Neuronal stem cell (in vitro differentiated cells): ENCODE results near the gene MS4A14.

Source experiments
- DNase-seq: peaks from one replicate; pipeline ENCODE4 v3.0.0-alpha.2; 2013; ENCODE audit warnings: low spot score
- H2AFZ ChIP-seq: one replicate; pipeline ENCODE4 v1.6.1; 2013; ENCODE audit warnings: mild to moderate bottlenecking, low read length, inconsistent platforms
- H2AK5ac ChIP-seq: 2 replicates; pipeline ENCODE4 v1.6.1; 2013; ENCODE audit warnings: low read depth, mild to moderate bottlenecking, inconsistent platforms, low read length, moderate library complexity, mixed read lengths
- H2BK120ac ChIP-seq: 2 replicates; pipeline ENCODE4 v1.6.1; 2013; ENCODE audit warnings: low read depth, mild to moderate bottlenecking, inconsistent platforms, low read length, moderate library complexity, mixed read lengths
- H2BK12ac ChIP-seq: one replicate; pipeline ENCODE4 v1.6.1; 2013; ENCODE audit warnings: low read length, inconsistent platforms
- H2BK15ac ChIP-seq: 2 replicates; pipeline ENCODE4 v1.6.1; 2013; ENCODE audit warnings: mild to moderate bottlenecking, low read length, inconsistent platforms, mixed read lengths
- H2BK5ac ChIP-seq: one replicate; pipeline ENCODE4 v1.6.1; 2013; ENCODE audit warnings: inconsistent platforms, mild to moderate bottlenecking, low read length, moderate library complexity
- H3K14ac ChIP-seq: one replicate; pipeline ENCODE4 v1.6.1; 2013; ENCODE audit warnings: low read length, inconsistent platforms
- H3K18ac ChIP-seq: 2 replicates; pipeline ENCODE4 v1.6.1; 2013; ENCODE audit warnings: low read length, inconsistent platforms
- H3K23ac ChIP-seq: 2 replicates; pipeline ENCODE4 v1.6.1; 2013; ENCODE audit warnings: low read depth, mild to moderate bottlenecking, mixed read lengths, low read length, inconsistent platforms; ENCODE audit not compliant: poor library complexity
- H3K27ac ChIP-seq: replicated peaks from 3 replicates; pipeline ENCODE4 v1.5.1; 2013; ENCODE audit warnings: low read length, inconsistent platforms
- H3K27me3 ChIP-seq, 3 experiments: 2 replicates each; pipeline ENCODE4 v1.6.1; 2013; ENCODE audit warnings: low read length in 3 of 3, mild to moderate bottlenecking in 2 of 3, inconsistent platforms in 1 of 3, low read depth in 1 of 3, mixed read lengths in 1 of 3, moderate library complexity in 1 of 3; ENCODE audit not compliant: control insufficient read depth in 3 of 3, insufficient read depth in 3 of 3
- H3K36me3 ChIP-seq, 2 donors: replicated peaks in 1 of 2; 2 replicates each; pipeline ENCODE4 v1.6.1; 2013; ENCODE audit warnings: low read length in 2 of 2; ENCODE audit not compliant: control insufficient read depth in 2 of 2, insufficient read depth in 2 of 2
- H3K4ac ChIP-seq: 2 replicates; pipeline ENCODE4 v1.6.1; 2013; ENCODE audit warnings: inconsistent platforms, mild to moderate bottlenecking, low read length, moderate library complexity
- H3K4me1 ChIP-seq, 2 donors: 1 replicate in 1 of 2; 2 replicates in 1 of 2; pipeline ENCODE4 v1.6.1; 2013; ENCODE audit warnings: low read length in 2 of 2, low read depth in 1 of 2; ENCODE audit not compliant: control insufficient read depth in 2 of 2, insufficient read depth in 1 of 2
- H3K4me2 ChIP-seq: one replicate; pipeline ENCODE4 v1.6.1; 2013; ENCODE audit warnings: mild to moderate bottlenecking, low read length, inconsistent platforms; ENCODE audit not compliant: insufficient read depth, poor library complexity, severe bottlenecking
- H3K4me3 ChIP-seq, 2 donors: 2 replicates each; pipeline ENCODE4 v1.5.1; 2013; ENCODE audit warnings: low read length in 2 of 2, mild to moderate bottlenecking in 2 of 2, inconsistent platforms in 1 of 2, moderate library complexity in 1 of 2
- H3K79me1 ChIP-seq: one replicate; pipeline ENCODE4 v1.6.1; 2013; ENCODE audit warnings: low read depth, mild to moderate bottlenecking, inconsistent platforms, low read length, moderate library complexity
- H3K9ac ChIP-seq: one replicate; pipeline ENCODE4 v1.6.1; 2013; ENCODE audit warnings: mild to moderate bottlenecking, low read depth, low read length, inconsistent platforms; ENCODE audit not compliant: poor library complexity
- H3K9me3 ChIP-seq, 2 donors: replicated peaks in 1 of 2; 2 replicates each; pipeline versions ENCODE3 to v1.6.1; 2013; ENCODE audit warnings: low read length in 2 of 2, mild to moderate bottlenecking in 2 of 2, inconsistent platforms in 1 of 2, low read depth in 1 of 2, mixed read lengths in 1 of 2, moderate library complexity in 1 of 2; ENCODE audit not compliant: control insufficient read depth in 2 of 2, insufficient read depth in 1 of 2
- H4K8ac ChIP-seq: one replicate; pipeline ENCODE4 v1.6.1; 2013; ENCODE audit warnings: low read depth, mild to moderate bottlenecking, inconsistent platforms, low read length, moderate library complexity
- H4K91ac ChIP-seq: one replicate; pipeline ENCODE4 v1.6.1; 2013; ENCODE audit warnings: low read length, low read depth, mild to moderate bottlenecking, inconsistent platforms; ENCODE audit not compliant: poor library complexity
- WGBS, 2 donors: extraction: QIAGEN DNeasy Blood & Tissue Kit; methylation state at CpG; one replicate each; pipeline ENCODE4 v1.1.7; 2013; ENCODE audit warnings: missing lambda C conversion rate in 2 of 2, mixed read lengths in 1 of 2; ENCODE audit not compliant: insufficient read length in 2 of 2, insufficient replicate concordance in 1 of 2; ENCODE audit errors: extremely low coverage in 2 of 2; 5-methylcytosine and 5-hydroxymethylcytosine counted together

MS4A14 gene

GRCh38 chr11:60375316-60375715 is 20.9 kb upstream of the MS4A14 start:
- no peak overlapping the region for H2BK5ac ChIP-seq
- peaks cover 0 to 6% (median 0%) of the 10 kb centered on the region in 3 experiments for H3K27me3 ChIP-seq
- no peak overlapping the region for H3K4ac ChIP-seq
- H2BK15ac ChIP-seq = no peak overlapping the region
- no CpG with 5 or more reads among the region's 3 CpGs for WGBS, 2 donors
- H3K4me2 ChIP-seq = no peak overlapping the region
- no peak for DNase-seq
- H4K91ac ChIP-seq = no peak overlapping the region
- H4K8ac ChIP-seq = no peak overlapping the region
- H3K4me3 ChIP-seq = no peak overlapping the region
- H2BK120ac ChIP-seq = no peak overlapping the region
- H3K23ac ChIP-seq = no peak overlapping the region
- H2AFZ ChIP-seq = no peak overlapping the region
- no peaks in the 10 kb centered on the region for H3K79me1 ChIP-seq
- H3K18ac ChIP-seq = no peak overlapping the region
- H2AK5ac ChIP-seq = no peak overlapping the region
- no peaks in the 10 kb centered on the region for H3K36me3 ChIP-seq
- no peaks in the 10 kb centered on the region for H3K4me1 ChIP-seq
- no peaks in the 10 kb centered on the region for H3K9me3 ChIP-seq
- no peak overlapping the region for H3K9ac ChIP-seq
- H3K27ac ChIP-seq = no peak overlapping the region
- no peak overlapping the region for H3K14ac ChIP-seq
- no peak overlapping the region for H2BK12ac ChIP-seq

DNA sequence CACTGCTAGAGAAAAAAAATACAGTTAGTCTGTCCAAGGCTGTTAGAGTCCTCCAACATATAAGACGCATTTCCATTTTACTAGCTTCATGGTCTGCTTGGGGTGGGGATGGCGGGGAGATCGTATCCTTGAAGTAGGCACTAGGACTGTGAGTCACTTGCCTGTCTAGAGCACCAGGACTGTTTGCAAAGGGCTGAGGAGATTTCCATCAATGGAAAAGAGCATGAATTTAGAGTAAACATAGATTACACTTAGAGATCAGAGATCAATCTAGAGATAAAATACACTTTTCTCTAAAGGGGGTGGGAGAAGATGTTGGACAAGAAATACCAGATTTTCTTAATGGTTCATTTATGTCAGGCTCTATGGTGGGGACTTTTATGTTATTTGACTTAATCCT is 19.7 kb upstream of the MS4A14 start:
- Histone ChIP-seq H3K23ac (no peak overlapping the region), H3K27ac (no peak overlapping the region), H4K8ac (no peak overlapping the region), H2BK12ac (no peak overlapping the region), H3K4me1 (no peaks in the 10 kb centered on the region), H2BK5ac (no peak overlapping the region), H2BK120ac (no peak overlapping the region), H3K4me3 (no peak overlapping the region), H3K27me3 (peaks cover 0 to 6% (median 0%) of the 10 kb centered on the region in 3 experiments), H3K36me3 (no peaks in the 10 kb centered on the region), H2AFZ (no peak overlapping the region), H3K4me2 (no peak overlapping the region), H2BK15ac (no peak overlapping the region), H3K4ac (no peak overlapping the region), H3K9ac (no peak overlapping the region), H4K91ac (no peak overlapping the region), H3K18ac (no peak overlapping the region), H3K79me1 (no peaks in the 10 kb centered on the region), H3K14ac (no peak overlapping the region), H2AK5ac (no peak overlapping the region), H3K9me3 (no peaks in the 10 kb centered on the region)
- no peak for DNase-seq
- WGBS, 2 donors = no CpG with 5 or more reads among the region's 3 CpGs

GRCh38 chr11:60377401-60378136 is 18.7 kb upstream of the MS4A14 start:
- Histone ChIP-seq H3K4ac (no peak overlapping the region), H2BK120ac (no peak overlapping the region), H2AFZ (no peak overlapping the region), H3K27ac (no peak overlapping the region), H3K9me3 (no peaks in the 10 kb centered on the region), H3K4me2 (no peak overlapping the region), H2BK5ac (no peak overlapping the region), H3K14ac (no peak overlapping the region), H4K91ac (no peak overlapping the region), H2BK12ac (no peak overlapping the region), H3K23ac (no peak overlapping the region), H3K9ac (no peak overlapping the region), H3K4me3 (no peak overlapping the region), H3K79me1 (no peaks in the 10 kb centered on the region), H3K18ac (no peak overlapping the region), H4K8ac (no peak overlapping the region), H2BK15ac (no peak overlapping the region), H2AK5ac (no peak overlapping the region), H3K27me3 (peaks cover 0 to 6% (median 0%) of the 10 kb centered on the region in 3 experiments), H3K4me1 (no peaks in the 10 kb centered on the region), H3K36me3 (no peaks in the 10 kb centered on the region)
- WGBS, 2 donors = no CpG with 5 or more reads among the region's 2 CpGs
- DNase-seq = no peak

DNA sequence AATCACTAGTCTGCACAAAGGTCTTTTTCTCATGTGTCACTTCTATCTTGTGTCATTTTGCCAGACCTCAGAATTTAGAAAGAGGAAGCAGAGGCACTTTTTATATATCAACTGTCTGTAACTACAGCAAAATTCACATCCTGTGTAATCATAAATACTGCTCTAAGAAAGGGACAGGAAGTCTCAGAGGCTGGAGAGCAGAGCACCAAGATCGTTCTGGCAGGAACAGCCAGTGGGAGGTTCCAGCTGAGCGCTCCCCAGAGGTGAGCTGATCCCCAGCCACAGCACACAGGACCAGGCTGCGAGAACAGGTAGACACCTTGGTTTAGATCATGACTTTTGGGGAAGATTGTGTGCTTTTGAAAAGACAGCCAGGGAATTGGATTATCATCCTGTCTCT is 17.9 kb upstream of the MS4A14 start, which contains the start of gene MS4A7:
TSS of gene MS4A7 (plus strand) at position 179 of the 400 bp plus-strand sequence. CDS start 4,610 bp downstream, outside the sequence.
- no peak within 1 kb of the TSS for H3K18ac ChIP-seq
- no peak within 1 kb of the TSS for H2BK15ac ChIP-seq
- no peak within 1 kb of the TSS for H3K23ac ChIP-seq
- H3K4me1 ChIP-seq = no peaks in the 10 kb centered on the region
- H3K36me3 ChIP-seq = no peaks in the 10 kb centered on the region
- no CpG with 5 or more reads among the region's 3 CpGs for WGBS, 2 donors
- no peak within 1 kb of the TSS for H2BK120ac ChIP-seq
- H3K14ac ChIP-seq = no peak within 1 kb of the TSS
- no peak within 1 kb of the TSS for H2BK5ac ChIP-seq
- H3K27me3 ChIP-seq = no peaks in the 10 kb centered on the region
- no peak within 1 kb of the TSS for H3K4me2 ChIP-seq
- no peak within 1 kb of the TSS for H4K91ac ChIP-seq
- H3K4ac ChIP-seq = no peak within 1 kb of the TSS
- H3K79me1 ChIP-seq = no peaks in the 10 kb centered on the region
- H3K9ac ChIP-seq = no peak within 1 kb of the TSS
- no peak within 1 kb of the TSS for H2AFZ ChIP-seq
- no peak for DNase-seq
- no peak within 1 kb of the TSS for H2BK12ac ChIP-seq
- no peak within 1 kb of the TSS for H3K4me3 ChIP-seq
- H2AK5ac ChIP-seq = no peak within 1 kb of the TSS
- no peak within 1 kb of the TSS for H3K27ac ChIP-seq
- no peaks in the 10 kb centered on the region for H3K9me3 ChIP-seq
- no peak within 1 kb of the TSS for H4K8ac ChIP-seq
